SH-SY5Y (cell line): ENCODE results near the gene DCN.

Source experiments
- GATA2 ChIP-seq: IDR thresholded peaks from 2 replicates; pipeline ENCODE4 v1.6.1; 2011; ENCODE audit warnings: mild to moderate bottlenecking, low read depth, low read length
- GATA3 ChIP-seq: IDR thresholded peaks from 2 replicates; pipeline ENCODE4 v1.6.1; 2011; ENCODE audit warnings: low read depth, mild to moderate bottlenecking, low read length, moderate library complexity

DNA sequence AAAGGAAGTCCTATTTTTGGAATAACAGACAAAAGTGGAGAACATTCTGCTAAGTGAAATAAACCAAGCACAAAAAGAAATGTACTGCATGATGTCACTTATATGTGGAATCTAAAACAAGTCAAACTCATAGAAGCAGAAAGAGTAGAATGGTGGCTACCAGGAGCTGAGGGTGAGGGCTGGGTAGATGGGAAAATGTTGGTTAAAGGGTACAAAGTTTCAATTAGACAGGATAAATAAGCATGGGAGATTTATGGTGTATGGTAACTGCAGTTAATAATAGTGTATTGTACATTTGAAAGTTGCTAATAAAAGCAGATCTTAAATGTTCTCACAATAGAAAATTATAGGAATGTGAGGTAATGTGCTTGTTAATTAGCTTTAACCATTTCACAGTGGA, 84.2 kb downstream of the DCN start:
- TF ChIP-seq GATA2 = no peak
- TF ChIP-seq GATA3 = no peak
